Esophagus squamous epithelium (tissue), 4 donors: ENCODE measurements around the gene BOD1L1.

Source experiments
- CTCF ChIP-seq, 6 experiments: fragments of 450-650 bp in 4 of 6; fragments of 200-600 bp in 2 of 6; sonication (generic) in 2 of 6; IDR thresholded peaks; one replicate each; pipeline ENCODE4 v1.5.1; 2016 to 2019; ENCODE audit warnings: antibody characterized with exemption in 6 of 6, mild to moderate bottlenecking in 4 of 6, moderate library complexity in 4 of 6
- POLR2A ChIP-seq, 4 donors: fragments of 450-650 bp; IDR thresholded peaks; one replicate each; pipeline ENCODE4 v1.6.1; 2017; ENCODE audit warnings: antibody characterized with exemption in 4 of 4, mild to moderate bottlenecking in 4 of 4, moderate library complexity in 3 of 4

DNA sequence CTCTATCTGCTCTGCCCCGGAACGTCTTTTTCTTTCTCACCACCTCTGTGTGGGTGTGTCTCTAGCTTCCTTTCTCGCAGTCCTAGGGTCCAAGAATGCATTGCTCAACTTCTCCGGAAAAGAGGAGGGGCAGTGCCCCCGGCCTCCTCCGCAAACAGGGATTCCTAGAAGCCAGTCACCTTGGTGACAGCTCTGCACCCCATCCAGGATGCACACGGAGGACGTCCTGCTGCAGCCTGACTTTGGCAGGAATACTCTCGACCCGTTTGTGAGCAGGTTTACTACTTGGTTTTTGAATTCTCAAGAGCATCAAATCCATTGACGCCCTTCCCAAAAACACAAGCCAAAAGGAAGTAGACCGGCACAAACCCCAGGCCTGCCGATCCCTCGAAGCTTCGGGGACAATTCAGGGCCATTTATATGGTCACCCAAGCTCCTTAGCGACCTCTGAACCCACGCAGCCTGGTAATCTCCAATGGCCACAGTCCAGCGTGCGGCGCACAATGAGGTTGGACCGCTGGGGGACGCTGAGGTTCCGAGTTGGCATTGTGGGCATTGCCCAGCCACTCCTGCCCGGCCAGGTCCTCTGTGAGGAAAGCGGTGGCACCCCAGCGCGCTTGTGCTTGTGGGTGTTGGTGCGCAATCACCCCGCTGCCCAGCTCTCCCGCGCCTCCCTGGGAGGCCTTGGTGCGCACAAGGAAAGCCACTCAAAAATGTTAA lies 93.0 kb downstream of the BOD1L1 start:
- no peak for TF ChIP-seq POLR2A (IDR thresholded peaks at IDR 0.05)
- no peak for TF ChIP-seq CTCF (IDR thresholded peaks at IDR 0.05)
